HS-5 (cell line): ENCODE results near the gene VAV3.
A peak's percentile ranks its signal among the peaks of the same experiment; 100 is the strongest.

Experiments
- DNase-seq: peaks from one replicate; pipeline ENCODE4 v3.0.0-alpha.2; 2012; ENCODE audit warnings: low read depth

VAV3 gene

GRCh38 chr1:107972391-107973180, 7.6 kb upstream of the VAV3 start:
- no peak for DNase-seq

GRCh38 chr1:107966550-107966949, 1.6 kb upstream of the VAV3 start:
- no peak for DNase-seq

GRCh38 chr1:107964336-107965109, 457 bp downstream of the VAV3 start:
- DNase-seq, result no peak

- no peak for DNase-seq
Measured at GRCh38 chr1:107963601-107964335, 1.2 kb downstream of the VAV3 start.

GRCh38 chr1:107963008-107963407, 2.0 kb downstream of the VAV3 start:
- no peak for DNase-seq

GRCh38 chr1:107954719-107955415, 10.1 kb downstream of the VAV3 start:
- DNase-seq, result no peak

GRCh38 chr1:107954126-107954525, 10.9 kb downstream of the VAV3 start:
- DNase-seq, result no peak

GRCh38 chr1:107953556-107953955, 11.4 kb downstream of the VAV3 start:
- DNase-seq, result no peak

GRCh38 chr1:107952989-107953388, 12.0 kb downstream of the VAV3 start:
- DNase-seq, result no peak

- no peak for DNase-seq
Measured at GRCh38 chr1:107950464-107950863, 14.5 kb downstream of the VAV3 start.

GRCh38 chr1:107949467-107950253, 15.3 kb downstream of the VAV3 start:
- DNase-seq, result no peak

GRCh38 chr1:107946794-107947193, 18.2 kb downstream of the VAV3 start:
- DNase-seq, result no peak

GRCh38 chr1:107943694-107944093, 21.3 kb downstream of the VAV3 start:
- DNase-seq, result no peak

- DNase-seq, result no peak
Measured at GRCh38 chr1:107942814-107943213, 22.2 kb downstream of the VAV3 start.

GRCh38 chr1:107941531-107941930, 23.4 kb downstream of the VAV3 start:
- no peak for DNase-seq

GRCh38 chr1:107941123-107941522, 23.9 kb downstream of the VAV3 start:
- DNase-seq, result peak; percentile 42

- DNase-seq, result no peak
Measured at GRCh38 chr1:107940701-107941100, 24.3 kb downstream of the VAV3 start.

- DNase-seq, result no peak
Measured at GRCh38 chr1:107940017-107940577, 24.9 kb downstream of the VAV3 start.

GRCh38 chr1:107939256-107939655, 25.7 kb downstream of the VAV3 start:
- DNase-seq, result no peak

- peak; percentile 99 for DNase-seq
Measured at GRCh38 chr1:107936498-107937481, 28.2 kb downstream of the VAV3 start.
